GM12891 (cell line): ENCODE results near the gene MAP4K3.

Source experiments
- POLR2A ChIP-seq: IDR thresholded peaks from 2 replicates; pipeline ENCODE4 v1.6.1; 2011; ENCODE audit warnings: low read depth, low read length, control low read depth
- TAF1 ChIP-seq: IDR thresholded peaks from 2 replicates; pipeline ENCODE4 v1.6.1; 2011; ENCODE audit warnings: low read depth, low read length, control low read depth

DNA sequence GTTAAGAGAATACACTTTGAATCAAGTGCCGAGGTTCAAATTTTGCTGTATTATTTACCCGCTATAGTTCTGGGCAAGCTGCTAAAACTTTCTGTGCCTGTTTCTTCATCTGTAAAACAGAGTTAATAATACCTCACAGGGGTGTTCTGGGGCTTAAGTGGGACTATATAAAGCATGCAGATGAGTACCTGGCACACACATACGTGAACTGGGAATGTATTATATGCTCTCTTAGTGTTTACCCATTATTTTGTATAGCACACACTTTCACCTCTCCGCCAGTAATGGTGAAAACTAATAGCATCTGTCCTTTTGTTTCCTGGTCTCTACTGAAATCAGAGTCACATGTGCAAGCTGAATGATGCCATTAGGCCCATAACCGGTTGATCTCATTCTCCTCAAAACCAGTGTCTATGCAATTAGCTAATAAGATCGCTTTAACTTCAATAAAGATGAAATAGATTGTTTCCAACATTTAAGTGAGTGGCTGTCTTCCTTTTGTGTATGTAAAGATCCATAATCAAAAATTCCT lies 189.5 kb downstream of the MAP4K3 start:
- TF ChIP-seq POLR2A (no peak), TAF1 (no peak)
